GM12874 (cell line): ENCODE data around the gene SERAC1.

Source experiments
- TF ChIP-seq, protein P1 (sequence below): IDR thresholded peaks from 2 replicates; pipeline ENCODE4 v1.5.1; 2011; ENCODE audit warnings: low read depth, mild to moderate bottlenecking, control low read depth, low read length, moderate library complexity; ENCODE audit not compliant: insufficient read depth

The SERAC1 gene

GRCh38 chr6:158160932-158161539, 7.0 kb downstream of the SERAC1 start:
- TF ChIP-seq, protein P1, sequence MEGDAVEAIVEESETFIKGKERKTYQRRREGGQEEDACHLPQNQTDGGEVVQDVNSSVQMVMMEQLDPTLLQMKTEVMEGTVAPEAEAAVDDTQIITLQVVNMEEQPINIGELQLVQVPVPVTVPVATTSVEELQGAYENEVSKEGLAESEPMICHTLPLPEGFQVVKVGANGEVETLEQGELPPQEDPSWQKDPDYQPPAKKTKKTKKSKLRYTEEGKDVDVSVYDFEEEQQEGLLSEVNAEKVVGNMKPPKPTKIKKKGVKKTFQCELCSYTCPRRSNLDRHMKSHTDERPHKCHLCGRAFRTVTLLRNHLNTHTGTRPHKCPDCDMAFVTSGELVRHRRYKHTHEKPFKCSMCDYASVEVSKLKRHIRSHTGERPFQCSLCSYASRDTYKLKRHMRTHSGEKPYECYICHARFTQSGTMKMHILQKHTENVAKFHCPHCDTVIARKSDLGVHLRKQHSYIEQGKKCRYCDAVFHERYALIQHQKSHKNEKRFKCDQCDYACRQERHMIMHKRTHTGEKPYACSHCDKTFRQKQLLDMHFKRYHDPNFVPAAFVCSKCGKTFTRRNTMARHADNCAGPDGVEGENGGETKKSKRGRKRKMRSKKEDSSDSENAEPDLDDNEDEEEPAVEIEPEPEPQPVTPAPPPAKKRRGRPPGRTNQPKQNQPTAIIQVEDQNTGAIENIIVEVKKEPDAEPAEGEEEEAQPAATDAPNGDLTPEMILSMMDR, result no peak

DNA sequence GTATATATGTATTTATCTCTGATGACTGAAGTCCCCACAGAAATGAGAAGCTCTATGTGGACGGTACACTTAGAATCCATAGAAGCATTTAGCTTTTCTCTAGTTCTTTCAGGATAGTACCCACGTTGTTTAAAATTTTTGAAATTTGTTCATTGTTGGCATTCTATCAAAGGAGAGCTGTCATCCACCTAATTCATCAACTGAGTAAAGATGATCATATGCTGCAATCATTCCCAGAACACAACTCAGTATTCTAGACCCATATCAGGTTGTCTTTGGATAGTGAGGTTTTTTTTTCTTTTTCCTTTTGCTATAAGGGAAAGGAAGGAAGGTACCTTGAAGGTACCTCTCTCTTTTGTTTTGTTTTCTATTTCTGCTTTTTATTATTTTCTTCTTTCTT, 9.3 kb downstream of the SERAC1 start:
- TF ChIP-seq, protein P1, result no peak

- TF ChIP-seq, protein P1, result no peak
Observed at GRCh38 chr6:158158123-158158522, 9.9 kb downstream of the SERAC1 start.

GRCh38 chr6:158157064-158157764, 10.8 kb downstream of the SERAC1 start:
- TF ChIP-seq, protein P1, result no peak

DNA sequence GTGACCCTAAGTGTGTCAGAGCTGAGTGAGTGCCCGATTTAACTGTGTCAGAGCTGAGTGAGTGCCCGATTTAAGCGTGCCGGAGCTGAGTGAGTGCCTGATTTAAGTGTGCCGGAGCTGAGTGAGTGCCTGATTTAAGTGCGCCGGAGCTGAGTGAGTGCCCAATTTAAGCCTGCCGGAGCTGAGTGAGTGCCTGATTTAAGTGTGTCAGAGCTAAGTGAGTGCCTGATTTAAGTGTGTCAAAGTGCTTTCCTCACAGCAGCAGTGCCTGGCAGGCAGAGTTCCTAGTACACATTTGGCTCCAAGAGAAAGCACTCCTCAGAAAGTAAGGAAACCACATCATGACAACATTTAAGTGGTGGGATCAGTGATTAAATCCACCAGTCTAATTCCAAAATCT, 13.2 kb downstream of the SERAC1 start:
- TF ChIP-seq, protein P1, result no peak

DNA sequence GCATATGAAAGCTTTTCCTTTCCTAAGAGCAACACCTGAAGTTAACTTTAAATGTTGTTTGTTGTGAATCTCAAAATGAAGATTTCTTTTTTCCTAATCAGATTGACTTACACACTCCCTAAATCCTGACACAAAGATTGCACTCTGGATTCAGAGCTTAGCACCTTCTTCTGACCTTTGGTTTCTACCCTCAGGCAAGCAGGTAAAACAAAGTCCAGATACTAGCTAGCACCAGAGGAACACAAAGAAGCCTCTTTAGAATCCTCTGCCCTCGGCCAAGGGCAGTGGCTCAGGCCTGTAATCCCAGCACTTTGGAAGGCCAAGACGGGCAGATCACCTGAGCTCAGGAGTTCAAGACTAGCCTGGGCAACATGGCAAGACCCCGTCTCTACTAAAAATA, 14.5 kb downstream of the SERAC1 start:
- TF ChIP-seq, protein P1, result no peak

- TF ChIP-seq, protein P1, result no peak
Observed at GRCh38 chr6:158152659-158153058, 15.4 kb downstream of the SERAC1 start.
